GM20000 (cell line): ENCODE results near the gene ATP5F1D.
A peak's percentile ranks its signal among the peaks of the same experiment; 100 is the strongest.

ENCODE experiments used
- DNase-seq: peaks from one replicate; pipeline ENCODE4 v3.0.0; 2012; ENCODE audit warnings: low spot score
- TF ChIP-seq, protein P1 (sequence below): IDR thresholded peaks from 2 replicates; pipeline ENCODE4 v1.5.1; 2012; ENCODE audit warnings: mild to moderate bottlenecking, control low read depth; ENCODE audit errors: extremely low read depth, missing control alignments

The ATP5F1D gene

GRCh38 chr19:1290703-1291651 is 49.4 kb downstream of the ATP5F1D start:
- TF ChIP-seq, protein P1, sequence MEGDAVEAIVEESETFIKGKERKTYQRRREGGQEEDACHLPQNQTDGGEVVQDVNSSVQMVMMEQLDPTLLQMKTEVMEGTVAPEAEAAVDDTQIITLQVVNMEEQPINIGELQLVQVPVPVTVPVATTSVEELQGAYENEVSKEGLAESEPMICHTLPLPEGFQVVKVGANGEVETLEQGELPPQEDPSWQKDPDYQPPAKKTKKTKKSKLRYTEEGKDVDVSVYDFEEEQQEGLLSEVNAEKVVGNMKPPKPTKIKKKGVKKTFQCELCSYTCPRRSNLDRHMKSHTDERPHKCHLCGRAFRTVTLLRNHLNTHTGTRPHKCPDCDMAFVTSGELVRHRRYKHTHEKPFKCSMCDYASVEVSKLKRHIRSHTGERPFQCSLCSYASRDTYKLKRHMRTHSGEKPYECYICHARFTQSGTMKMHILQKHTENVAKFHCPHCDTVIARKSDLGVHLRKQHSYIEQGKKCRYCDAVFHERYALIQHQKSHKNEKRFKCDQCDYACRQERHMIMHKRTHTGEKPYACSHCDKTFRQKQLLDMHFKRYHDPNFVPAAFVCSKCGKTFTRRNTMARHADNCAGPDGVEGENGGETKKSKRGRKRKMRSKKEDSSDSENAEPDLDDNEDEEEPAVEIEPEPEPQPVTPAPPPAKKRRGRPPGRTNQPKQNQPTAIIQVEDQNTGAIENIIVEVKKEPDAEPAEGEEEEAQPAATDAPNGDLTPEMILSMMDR: no peak
- DNase-seq: peak; percentile 41

- TF ChIP-seq, protein P1: no peak
- peak; percentile 85 for DNase-seq
Measured at GRCh38 chr19:1291761-1292418, 50.3 kb downstream of the ATP5F1D start.

DNA sequence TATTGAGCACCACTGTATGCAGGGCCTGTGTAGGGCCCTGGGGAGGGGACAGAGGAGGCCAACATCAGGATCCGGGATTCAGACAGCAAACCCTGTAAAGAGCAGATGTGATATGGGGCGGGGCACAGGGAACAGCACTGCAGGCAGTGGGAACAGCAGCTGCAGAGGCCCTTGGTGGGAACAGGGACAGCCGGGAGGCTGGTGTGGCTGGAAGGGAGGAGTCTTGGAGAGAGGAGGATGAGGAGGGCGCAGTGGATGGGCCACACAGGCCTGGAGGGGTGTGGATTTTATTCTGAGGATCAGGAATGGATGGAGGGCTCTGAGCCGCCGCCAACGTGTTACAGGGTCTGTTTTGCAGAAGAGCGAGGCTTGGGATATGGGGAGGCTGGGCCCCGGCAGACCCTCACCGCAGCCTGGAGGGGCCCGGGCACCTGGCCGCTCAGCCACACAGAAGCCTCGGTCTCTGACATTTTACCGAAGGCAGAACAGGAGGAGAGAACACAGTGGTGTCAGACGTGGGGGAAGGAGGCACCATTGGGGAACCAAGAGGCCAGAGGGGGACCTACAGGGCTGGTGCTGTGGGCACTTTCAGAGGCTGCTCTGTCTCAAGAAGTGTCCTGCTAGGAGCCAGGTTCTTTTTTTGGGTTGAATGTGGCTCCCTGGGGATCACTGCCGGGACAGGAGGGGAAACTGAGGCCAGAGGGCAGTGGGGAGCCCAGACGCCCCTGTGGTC is 51.0 kb downstream of the ATP5F1D start:
- no peak for DNase-seq
- TF ChIP-seq, protein P1: no peak

DNA sequence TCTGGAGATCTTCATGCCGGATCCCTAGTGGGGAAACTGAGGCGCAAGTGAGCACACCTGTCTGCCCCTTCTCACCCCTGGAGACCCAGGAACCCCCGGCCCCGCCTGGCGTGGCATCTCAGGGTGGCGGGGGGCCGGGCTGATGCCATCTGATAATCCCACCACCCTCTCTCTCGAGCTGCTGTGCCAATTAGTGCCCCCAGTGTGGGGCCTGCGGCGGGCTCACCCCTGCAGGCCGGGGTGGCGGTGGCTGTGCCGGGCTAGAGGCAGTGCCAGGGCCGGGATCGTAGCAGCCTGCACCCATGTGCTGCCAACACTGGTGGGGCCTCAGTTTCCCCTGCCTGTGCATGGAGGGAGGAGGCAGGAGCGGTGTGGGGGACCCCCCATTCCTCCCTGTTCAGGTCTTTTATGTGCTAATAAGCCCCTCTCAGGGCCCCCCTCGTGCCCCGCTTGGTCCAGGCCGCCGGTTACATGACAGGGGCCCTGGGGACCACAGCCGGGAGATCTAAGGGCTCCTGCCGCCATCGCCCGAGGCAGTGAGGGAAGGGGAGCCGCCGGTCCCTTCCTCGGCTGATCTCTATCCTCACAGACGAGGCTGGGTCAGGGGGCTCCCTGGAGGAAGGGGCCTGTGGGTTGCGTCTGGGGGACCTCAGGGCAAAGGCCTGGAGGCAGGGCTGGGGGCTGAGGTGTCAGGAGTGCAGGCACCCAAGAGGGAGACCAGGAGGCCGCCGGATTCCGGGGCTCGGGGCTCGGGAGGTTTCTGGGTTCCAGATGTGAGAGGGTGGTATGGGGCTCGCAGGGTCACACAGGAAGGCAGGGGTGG is 52.4 kb downstream of the ATP5F1D start:
- TF ChIP-seq, protein P1: no peak
- DNase-seq: no peak
